Measurements from ENCODE around the gene XYLT1.

- TF ChIP-seq RELA (CRISPR knock-in tag; IDR thresholded peaks at IDR 0.05; ENCODE audit: borderline replicate concordance) (no peak), ELF4 (CRISPR knock-in tag; IDR thresholded peaks at IDR 0.05; ENCODE audit: low read depth) (no peak), CDX4 (CRISPR knock-in tag; IDR thresholded peaks at IDR 0.05; ENCODE audit: borderline replicate concordance) (no peak), FOXP1 (CRISPR knock-in tag; IDR thresholded peaks at IDR 0.05; ENCODE audit: borderline replicate concordance) (no peak), CTCF (IDR thresholded peaks at IDR 0.05) (no peak), SMAD3 (CRISPR knock-in tag; IDR thresholded peaks at IDR 0.05; ENCODE audit: borderline replicate concordance) (no peak), SP1 (CRISPR knock-in tag; conservative IDR thresholded peaks at IDR 0.05) (no peak), ZNF232 (CRISPR knock-in tag; IDR thresholded peaks at IDR 0.05) (no peak)
- TF ChIP-seq, protein P1, sequence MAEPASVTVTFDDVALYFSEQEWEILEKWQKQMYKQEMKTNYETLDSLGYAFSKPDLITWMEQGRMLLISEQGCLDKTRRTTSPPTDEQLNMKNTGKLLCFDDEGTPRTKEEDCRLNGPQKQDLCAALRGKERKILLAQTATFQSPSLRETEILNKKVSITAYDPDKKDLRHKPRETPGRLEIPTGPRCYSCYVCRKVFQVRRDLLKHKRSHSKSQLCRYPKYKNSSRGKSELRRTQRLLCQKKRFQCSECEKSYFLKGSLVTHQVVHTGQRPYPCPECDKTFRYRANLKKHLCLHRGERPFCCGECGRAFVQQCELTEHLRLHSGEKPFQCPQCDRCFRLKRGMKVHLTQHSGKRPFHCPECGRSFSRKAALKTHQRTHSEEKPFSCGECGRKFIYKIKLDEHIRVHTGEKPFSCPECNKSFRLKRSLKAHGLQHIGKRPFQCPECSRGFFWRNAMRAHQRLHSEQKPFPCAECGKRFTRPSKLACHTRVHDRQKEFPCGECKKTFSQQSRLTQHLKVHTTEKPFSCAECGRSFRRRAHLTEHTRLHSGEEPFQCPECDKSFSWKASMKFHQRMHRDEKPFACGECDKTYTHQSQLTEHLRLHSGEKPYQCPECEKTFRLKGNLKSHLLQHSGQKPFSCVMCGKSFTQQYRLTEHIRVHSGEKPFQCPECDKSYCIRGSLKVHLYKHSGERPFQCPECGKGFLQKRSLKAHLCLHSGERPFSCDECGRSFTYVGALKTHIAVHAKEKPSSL (CRISPR knock-in tag; conservative IDR thresholded peaks at IDR 0.05) = no peak
- TF ChIP-seq, protein P2, sequence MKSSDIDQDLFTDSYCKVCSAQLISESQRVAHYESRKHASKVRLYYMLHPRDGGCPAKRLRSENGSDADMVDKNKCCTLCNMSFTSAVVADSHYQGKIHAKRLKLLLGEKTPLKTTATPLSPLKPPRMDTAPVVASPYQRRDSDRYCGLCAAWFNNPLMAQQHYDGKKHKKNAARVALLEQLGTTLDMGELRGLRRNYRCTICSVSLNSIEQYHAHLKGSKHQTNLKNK (CRISPR knock-in tag; IDR thresholded peaks at IDR 0.05) = no peak
These were observed 39.7 kb downstream of the XYLT1 start for GRCh38 chr16:17431012-17431411.
